SK-N-SH (cell line): ENCODE data around the gene TMEM212.

Source experiments
- EP300 ChIP-seq, 2 experiments: IDR thresholded peaks; 2 replicates each; pipeline versions ENCODE4 v1.4.0 to v1.6.1; 2012; ENCODE audit warnings: borderline replicate concordance in 1 of 2, low read depth in 1 of 2, low read length in 1 of 2
- FOSL2 ChIP-seq: IDR thresholded peaks from 2 replicates; pipeline ENCODE4 v1.4.0; 2012; ENCODE audit warnings: low read depth, mild to moderate bottlenecking, moderate library complexity, borderline replicate concordance
- FOXJ3 ChIP-seq: sonication (generic); formaldehyde crosslinking; IDR thresholded peaks from 2 replicates; pipeline ENCODE4 v1.5.1; 2020; ENCODE audit warnings: mild to moderate bottlenecking, missing genetic modification reagents
- GABPA ChIP-seq: IDR thresholded peaks from 2 replicates; pipeline ENCODE4 v1.4.0; 2012; ENCODE audit warnings: low read depth, mild to moderate bottlenecking
- MXI1 ChIP-seq: IDR thresholded peaks from 2 replicates; pipeline ENCODE4 v1.6.1; 2012; ENCODE audit warnings: mild to moderate bottlenecking, low read depth, low read length, improper control_type of control experiment
- SIN3A ChIP-seq: IDR thresholded peaks from 2 replicates; pipeline ENCODE4 v1.6.1; 2012; ENCODE audit warnings: low read depth, mild to moderate bottlenecking, low read length, moderate library complexity, borderline replicate concordance
- TF ChIP-seq, protein P1 (sequence below): fragments of 200-600 bp; sonication (generic); IDR thresholded peaks from 2 replicates; pipeline ENCODE4 v1.6.1; 2017; ENCODE audit warnings: antibody characterized with exemption, mild to moderate bottlenecking, moderate library complexity

DNA sequence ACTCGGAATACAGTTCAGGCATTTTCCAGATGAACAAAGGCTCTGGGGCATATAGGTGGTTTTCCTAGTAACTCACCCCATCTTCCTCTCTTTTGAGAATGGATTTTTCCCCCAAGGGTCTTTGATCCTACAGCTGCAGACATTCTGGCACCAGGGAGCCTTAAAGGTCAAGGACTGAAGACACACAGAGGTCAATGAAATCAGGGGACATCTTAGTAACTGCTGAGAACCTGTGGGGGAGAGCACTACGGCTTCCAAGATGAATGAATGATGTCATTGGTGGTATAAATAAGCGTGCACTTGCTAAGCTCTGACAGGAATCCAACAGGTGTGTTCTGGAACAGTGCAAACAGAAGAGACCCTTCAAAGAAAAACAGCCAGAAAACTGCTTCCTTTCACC, 36.3 kb downstream of the TMEM212 start:
- TF ChIP-seq FOSL2 (no peak), FOXJ3 (no peak), SIN3A (no peak), MXI1 (no peak), GABPA (no peak), EP300 (IDR thresholded peaks at IDR 0.05; ENCODE audit: borderline replicate concordance in 1 of 2, low read depth in 1 of 2, low read length in 1 of 2) (no peak)
- TF ChIP-seq, protein P1, sequence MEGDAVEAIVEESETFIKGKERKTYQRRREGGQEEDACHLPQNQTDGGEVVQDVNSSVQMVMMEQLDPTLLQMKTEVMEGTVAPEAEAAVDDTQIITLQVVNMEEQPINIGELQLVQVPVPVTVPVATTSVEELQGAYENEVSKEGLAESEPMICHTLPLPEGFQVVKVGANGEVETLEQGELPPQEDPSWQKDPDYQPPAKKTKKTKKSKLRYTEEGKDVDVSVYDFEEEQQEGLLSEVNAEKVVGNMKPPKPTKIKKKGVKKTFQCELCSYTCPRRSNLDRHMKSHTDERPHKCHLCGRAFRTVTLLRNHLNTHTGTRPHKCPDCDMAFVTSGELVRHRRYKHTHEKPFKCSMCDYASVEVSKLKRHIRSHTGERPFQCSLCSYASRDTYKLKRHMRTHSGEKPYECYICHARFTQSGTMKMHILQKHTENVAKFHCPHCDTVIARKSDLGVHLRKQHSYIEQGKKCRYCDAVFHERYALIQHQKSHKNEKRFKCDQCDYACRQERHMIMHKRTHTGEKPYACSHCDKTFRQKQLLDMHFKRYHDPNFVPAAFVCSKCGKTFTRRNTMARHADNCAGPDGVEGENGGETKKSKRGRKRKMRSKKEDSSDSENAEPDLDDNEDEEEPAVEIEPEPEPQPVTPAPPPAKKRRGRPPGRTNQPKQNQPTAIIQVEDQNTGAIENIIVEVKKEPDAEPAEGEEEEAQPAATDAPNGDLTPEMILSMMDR: no peak
